Heart right ventricle (tissue), 16 donors: Measurements from ENCODE around the gene LSAMP. TPM values are rescaled to one million over a fixed set of nuclear protein-coding genes. Genes with fewer than 3 reads are reported as not detected.

Source experiments
- ATAC-seq, 8 donors: fragments of 200-7000 bp; cut with Tn5 transposase; one replicate each; pipeline ENCODE4 v1.9.1; 2020; ENCODE audit warnings: mild to moderate bottlenecking in 8 of 8, moderate library complexity in 8 of 8, moderate number of reproducible peaks in 1 of 8
- DNase-seq, 2 donors: peaks; one replicate each; pipeline ENCODE4 v3.0.0-alpha.2; 2020
- H3K27ac ChIP-seq, 10 donors: fragments of 200-600 bp; sonication (generic) in 2 of 10; one replicate each; pipeline versions ENCODE4 v1.5.0 to v1.8.0; 2020 to 2022; ENCODE audit warnings: mild to moderate bottlenecking in 3 of 10
- H3K27me3 ChIP-seq, 7 donors: fragments of 200-600 bp; one replicate each; pipeline ENCODE4 v1.8.0; 2021 to 2022; ENCODE audit warnings: mild to moderate bottlenecking in 2 of 7
- H3K36me3 ChIP-seq, 9 donors: fragments of 200-600 bp; sonication (generic) in 1 of 9; one replicate each; pipeline versions ENCODE4 v1.5.0 to v1.8.0; 2020 to 2022; ENCODE audit warnings: mild to moderate bottlenecking in 2 of 9
- H3K4me1 ChIP-seq, 9 donors: fragments of 200-600 bp; sonication (generic) in 1 of 9; one replicate each; pipeline versions ENCODE4 v1.5.0 to v1.8.0; 2020 to 2022; ENCODE audit warnings: mild to moderate bottlenecking in 4 of 9
- H3K4me3 ChIP-seq, 10 donors: fragments of 200-600 bp; sonication (generic) in 2 of 10; one replicate each; pipeline versions ENCODE4 v1.5.0 to v1.8.0; 2020 to 2022; ENCODE audit warnings: mild to moderate bottlenecking in 7 of 10, moderate library complexity in 2 of 10
- H3K9me3 ChIP-seq, 11 donors: fragments of 200-600 bp in 10 of 11; sonication (generic) in 2 of 11; one replicate each; pipeline versions ENCODE4 v1.5.0 to v1.8.0; 2013 to 2022; ENCODE audit warnings: mild to moderate bottlenecking in 2 of 11, control low read depth in 1 of 11, moderate library complexity in 1 of 11
- CTCF ChIP-seq, 9 donors: fragments of 200-600 bp; sonication (generic) in 2 of 9; IDR thresholded peaks; one replicate each; pipeline versions ENCODE4 v1.5.0 to v1.8.0; 2021 to 2022; ENCODE audit warnings: antibody characterized with exemption in 9 of 9, mild to moderate bottlenecking in 5 of 9, moderate library complexity in 1 of 9
- WGBS, 2 donors: extraction: QIAGEN DNeasy Blood & Tissue Kit; methylation state at CpG; one replicate each; pipeline ENCODE4 v1.1.7; 2013; ENCODE audit warnings: inconsistent platforms in 1 of 2; 5-methylcytosine and 5-hydroxymethylcytosine counted together
- intact Hi-C, 10 donors: fragments of 100-400 bp; cut with DNase I; formaldehyde crosslinking; loops; one replicate each; pipeline versions ENCODE4 v1.11.1 to v1.14.2; 2022
- polyA plus RNA-seq, 2 donors: library from polyadenylated mRNA; stranded (reverse); fragments of 200-250 nt; gene quantifications; one replicate each; pipeline ENCODE4 v1.2.3, GENCODE V29; 2013
- total RNA-seq, 10 donors: library from RNA; stranded (reverse); fragmentation: NEBNext Ultra II Directional in 3 of 10; extraction: Animal tissue kit (Norgen Biotek cat#: 25700) in 3 of 10; gene quantifications; one replicate each; pipeline versions ENCODE4 v1.2.1 to v1.2.4, GENCODE V29; 2021 to 2023
- donor health status: Arrhythmogenic right ventricular cardiomyopathy.
- donor health status: ischemic (EF 13 %, LVEDD 7.1; RV severe dilation, severe dysfunction).
- donor health status: healthy with polysubstance abuse.
- donor health status: DM: no; HTN: yes; CAD: no.
- donor health status: DM: no; HTN: no; CAD: no.
- donor health status: ischemic (EF 25% LVEDD 6.9; RV normal size, moderate dysfunction).
- donor health status: ischemic (EF 25% LVEDD 5.7; RV mildly dilated, moderate dysfunction).
- donor health status: healthy.
- donor health status: DM: yes; HTN: yes; CAD: no.
- donor health status: Ischemic cardiomyopathy.
- donor health status: ischemic (EF 35%, LVEDD 5.7; RV mildly dilated, moderate dysfunction).
- donor health status: nonischemic (EF 11% LVEDD 7.7; RV severe dilation, severe dysfunction).
- donor health status: DM: yes; HTN: yes; CAD: no.
- donor health status: PGD.
- donor health status: ischemic (EF 29% LVEDD 5.4; RV normal size, mild dysfunction).
- donor health status: nonischemic (EF 23%, LVEDD 6.1; RV moderate dilation, normal function).

LSAMP gene
- total and polyA plus RNA-seq, 12 donors, result 0.51 to 9.0 (median 5.4) TPM

GRCh38 chr3:116007000-116007399 is 438.3 kb downstream of the LSAMP start:
- DNase-seq (no peak), ATAC-seq (no peak)
- WGBS, 2 donors, result 76 to 78% methylated on average over 2 of the region's 2 CpGs
- Histone ChIP-seq H3K27ac (no peak overlapping the region), H3K4me3 (no peak overlapping the region), H3K27me3 (no peaks in the 10 kb centered on the region), H3K36me3 (no peaks in the 10 kb centered on the region), H3K9me3 (no peaks in the 10 kb centered on the region), H3K4me1 (peaks cover 0 to 11% (median 0%) of the 10 kb centered on the region in 9 donors)
- no peak for TF ChIP-seq CTCF (IDR thresholded peaks at IDR 0.05)
- intact Hi-C loops, result no loop called here

- no peak overlapping the region for H3K4me3 ChIP-seq
- no peak for TF ChIP-seq CTCF (IDR thresholded peaks at IDR 0.05)
- peaks cover 0 to 19% (median 0%) of the 10 kb centered on the region in 9 donors for H3K4me1 ChIP-seq
- DNase-seq (peak; percentile 5 to 10), ATAC-seq (peak in 7 of 8 donors; percentile 61 to 96 (median 79))
- no peaks in the 10 kb centered on the region for H3K27me3 ChIP-seq
- intact Hi-C loops, result no loop called here
- 19 to 22% methylated on average over 4 of the region's 4 CpGs for WGBS, 2 donors
- no peaks in the 10 kb centered on the region for H3K36me3 ChIP-seq
- H3K9me3 ChIP-seq, result no peaks in the 10 kb centered on the region
- H3K27ac ChIP-seq, result no peak overlapping the region
Observed at GRCh38 chr3:116005404-116005803, 439.9 kb downstream of the LSAMP start.

- 60 to 69% methylated on average over 2 of the region's 2 CpGs for WGBS, 2 donors
- no peak overlapping the region for H3K27ac ChIP-seq
- H3K4me3 ChIP-seq, result no peak overlapping the region
- intact Hi-C loops, result no loop called here
- ATAC-seq (peak in 1 of 8 donors; percentile 53), DNase-seq (no peak)
- H3K9me3 ChIP-seq, result no peaks in the 10 kb centered on the region
- peaks cover 0 to 4% (median 0%) of the 10 kb centered on the region in 7 donors for H3K27me3 ChIP-seq
- H3K36me3 ChIP-seq, result no peaks in the 10 kb centered on the region
- TF ChIP-seq CTCF (IDR thresholded peaks at IDR 0.05), result no peak
- H3K4me1 ChIP-seq, result peaks cover 0 to 19% (median 0%) of the 10 kb centered on the region in 9 donors
Observed at GRCh38 chr3:116002235-116002634, 443.1 kb downstream of the LSAMP start.

- no peak overlapping the region for H3K27ac ChIP-seq
- intact Hi-C loops, result no loop called here
- DNase-seq, result no peak
Observed at GRCh38 chr3:116001151-116001621, 444.1 kb downstream of the LSAMP start.

More at GRCh38 chr3:116001151-116001621, 444.1 kb downstream of the LSAMP start:
- 51 to 59% methylated on average over 1 of the region's 1 CpG for WGBS, 2 donors
- Histone ChIP-seq H3K4me1 (peaks cover 0 to 19% (median 0%) of the 10 kb centered on the region in 9 donors), H3K9me3 (no peaks in the 10 kb centered on the region), H3K4me3 (no peak overlapping the region), H3K27me3 (peaks cover 0 to 4% (median 0%) of the 10 kb centered on the region in 7 donors), H3K36me3 (no peaks in the 10 kb centered on the region)
- no peak for ATAC-seq
- TF ChIP-seq CTCF (IDR thresholded peaks at IDR 0.05), result no peak
